Measurements from ENCODE around the gene TMEM221.
"Not testable (repeated sequence)": the region's sequence is repeated elsewhere in the genome, so short reads cannot be mapped to it uniquely, and the experiment has no call there.

Gene TMEM221

GRCh38 chr19:17448131-17448967, at the start of gene TMEM221:
Gene TMEM221 (minus strand): TSS chr19:17448668. CDS start chr19:17448462, 206 bp downstream.
- DNase-seq = peak; percentile 63

DNA sequence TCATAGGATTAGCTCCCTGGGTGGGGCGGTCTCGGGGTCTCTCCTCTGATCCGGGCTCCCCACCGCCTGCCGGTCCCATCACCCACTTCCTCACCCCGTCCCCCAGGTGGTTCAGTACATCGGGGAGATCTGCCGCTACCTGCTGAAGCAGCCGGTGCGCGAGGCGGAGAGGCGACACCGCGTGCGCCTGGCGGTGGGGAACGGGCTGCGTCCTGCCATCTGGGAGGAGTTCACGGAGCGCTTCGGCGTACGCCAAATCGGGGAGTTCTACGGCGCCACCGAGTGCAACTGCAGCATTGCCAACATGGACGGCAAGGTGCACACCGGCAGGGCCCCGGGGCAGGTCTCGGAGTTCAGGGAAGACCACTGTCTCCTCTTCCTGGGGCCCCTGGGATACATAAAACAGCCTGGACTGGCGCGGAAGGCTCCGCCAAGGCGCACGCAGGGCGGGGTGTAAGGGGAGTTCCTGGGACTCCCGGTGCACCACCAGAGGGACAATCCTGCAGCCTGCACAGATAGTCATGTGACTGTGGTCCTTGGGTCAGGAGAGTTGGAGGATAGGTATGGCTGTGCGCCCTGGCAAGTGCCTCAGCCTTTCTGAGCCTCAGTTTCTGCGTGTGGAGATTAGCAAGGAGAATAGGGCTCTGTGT, 48.8 kb upstream of the TMEM221 start:
- DNase-seq = no peak

- DNase-seq = peak; percentile 79
Measured at GRCh38 chr19:17496337-17496997, 48.0 kb upstream of the TMEM221 start.

GRCh38 chr19:17495639-17496296, 47.3 kb upstream of the TMEM221 start:
- no peak for DNase-seq

DNA sequence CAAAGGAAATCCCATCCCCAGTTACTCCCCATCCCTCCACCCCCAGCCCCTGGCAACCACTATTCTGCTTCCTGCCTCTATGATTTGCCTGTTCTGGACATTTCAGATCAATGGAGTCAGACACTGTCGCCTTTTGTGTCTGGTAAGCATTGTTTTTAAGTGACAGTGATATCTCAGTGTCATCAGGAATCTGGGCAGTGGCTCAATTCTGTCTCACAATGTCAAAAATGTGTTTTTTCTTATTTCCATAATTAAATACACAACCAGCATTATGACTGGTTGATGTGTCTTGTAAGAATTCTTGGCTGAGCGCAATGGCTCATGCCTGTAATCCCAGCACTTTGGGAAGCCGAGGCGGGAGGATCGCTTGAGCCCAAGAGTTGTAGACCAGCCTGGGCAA, 42.8 kb upstream of the TMEM221 start:
- DNase-seq = no peak

DNA sequence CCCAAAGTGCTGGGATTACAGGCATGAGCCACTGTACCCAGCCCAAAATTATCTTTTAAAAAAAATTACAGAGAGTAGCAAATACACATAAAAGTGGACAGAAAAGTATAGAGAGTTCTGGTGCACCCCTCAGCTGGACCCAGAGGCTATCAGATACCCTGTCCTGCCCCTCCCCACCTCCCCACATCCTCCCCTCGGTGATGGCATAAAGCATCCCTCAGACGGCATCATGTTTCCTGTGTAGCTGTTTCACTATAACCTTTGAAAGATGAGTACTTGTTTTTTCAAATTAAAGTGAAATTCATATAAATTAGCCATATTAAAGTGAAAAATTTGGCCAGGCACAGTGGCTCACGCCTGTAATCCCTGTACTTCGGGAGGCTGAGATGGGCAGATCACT, 41.9 kb upstream of the TMEM221 start:
- peak; percentile 44 for DNase-seq

GRCh38 chr19:17489392-17490030, 41.0 kb upstream of the TMEM221 start:
- DNase-seq = no peak

GRCh38 chr19:17488593-17489391, 40.3 kb upstream of the TMEM221 start:
- peak; percentile 78 for DNase-seq

GRCh38 chr19:17487284-17488121, 39.0 kb upstream of the TMEM221 start:
- DNase-seq = no peak

- no peak for DNase-seq
Measured at GRCh38 chr19:17486545-17487240, 38.2 kb upstream of the TMEM221 start.

- DNase-seq = no peak
Measured at GRCh38 chr19:17484520-17485185, 36.2 kb upstream of the TMEM221 start.

DNA sequence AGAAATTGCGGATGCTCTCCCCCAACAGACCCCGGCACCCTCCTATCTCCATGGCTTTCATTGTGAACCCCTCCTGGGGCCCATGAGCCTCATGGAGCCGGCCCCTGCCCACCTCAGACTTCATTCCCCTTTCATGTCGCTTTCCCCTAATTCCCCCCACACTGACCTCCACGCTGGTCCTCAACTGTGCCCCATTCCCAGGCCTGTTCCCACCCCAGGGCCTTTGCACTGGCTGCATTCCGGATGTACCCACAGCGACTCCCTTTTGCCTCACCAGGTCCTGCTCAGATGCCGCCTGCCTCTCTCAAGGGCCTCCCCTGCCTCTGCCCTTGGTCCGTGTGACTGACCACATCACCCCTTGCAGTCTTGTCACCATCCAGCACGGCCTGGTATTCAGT, 35.1 kb upstream of the TMEM221 start:
- no peak for DNase-seq

- no peak for DNase-seq
Measured at GRCh38 chr19:17482877-17483604, 34.6 kb upstream of the TMEM221 start.

- DNase-seq = no peak
Measured at GRCh38 chr19:17481986-17482385, 33.5 kb upstream of the TMEM221 start.

DNA sequence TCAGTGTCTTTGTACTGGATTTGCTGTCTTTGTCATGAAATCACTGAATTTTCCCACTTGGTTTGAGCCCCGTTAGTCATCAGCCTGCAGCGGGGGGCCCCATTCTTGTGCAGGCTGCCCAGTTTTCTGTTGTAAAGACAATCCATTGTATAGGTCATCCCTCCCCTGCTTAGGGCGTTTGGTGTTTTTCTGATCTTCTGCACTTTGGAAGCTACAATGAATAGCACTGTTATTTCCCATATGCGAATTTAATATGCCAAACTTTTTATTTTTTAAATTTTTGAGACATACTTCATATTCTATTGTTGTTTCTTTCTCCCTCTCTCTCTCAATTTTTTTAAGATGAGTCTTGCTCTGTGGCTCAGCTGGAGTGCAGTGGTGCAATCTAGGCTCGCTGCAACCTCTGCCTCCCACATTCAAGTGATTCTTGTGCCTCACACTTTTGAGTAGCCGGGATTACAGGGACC, 30.9 kb upstream of the TMEM221 start:
- DNase-seq = no peak

- no peak for DNase-seq
Measured at GRCh38 chr19:17475541-17476115, 27.2 kb upstream of the TMEM221 start.

- DNase-seq = not testable (repeated sequence)
Measured at GRCh38 chr19:17475011-17475540, 26.6 kb upstream of the TMEM221 start.

- DNase-seq = no peak
Measured at GRCh38 chr19:17473041-17473440, 24.6 kb upstream of the TMEM221 start.
